Psoas muscle (tissue), 8 donors: ENCODE results near the gene ENSA. TPM values are rescaled to one million over a fixed set of nuclear protein-coding genes. Genes with fewer than 3 reads are reported as not detected.
"Not testable (repeated sequence)": the region's sequence is repeated elsewhere in the genome, so short reads cannot be mapped to it uniquely, and the experiment has no call there.

Experiments
- ATAC-seq, 4 donors: fragments of 200-7000 bp; cut with Tn5 transposase; one replicate each; pipeline ENCODE4 v1.9.1; 2020; ENCODE audit warnings: moderate library complexity in 3 of 4, mild to moderate bottlenecking in 2 of 4
- DNase-seq, 2 donors: peaks; one replicate each; pipeline ENCODE4 v3.0.0-alpha.2; 2020
- H3K27ac ChIP-seq: fragments of 200-600 bp; one replicate; pipeline ENCODE4 v1.8.0; 2022
- H3K27me3 ChIP-seq, 3 donors: fragments of 200-600 bp in 1 of 3; one replicate each; pipeline versions ENCODE4 v1.6.1 to v1.8.0; 2013 to 2022; ENCODE audit warnings: low read length in 2 of 3, mild to moderate bottlenecking in 2 of 3, moderate library complexity in 1 of 3; ENCODE audit not compliant: insufficient read depth in 3 of 3
- H3K36me3 ChIP-seq, 2 donors: fragments of 200-600 bp in 1 of 2; one replicate each; pipeline versions ENCODE4 v1.6.1 to v1.8.0; 2013 to 2022; ENCODE audit warnings: low read depth in 1 of 2, mild to moderate bottlenecking in 1 of 2, moderate library complexity in 1 of 2; ENCODE audit not compliant: insufficient read depth in 1 of 2
- H3K4me1 ChIP-seq: fragments of 200-600 bp; one replicate; pipeline ENCODE4 v1.8.0; 2022
- H3K4me3 ChIP-seq: fragments of 200-600 bp; one replicate; pipeline ENCODE4 v1.8.0; 2022; ENCODE audit warnings: mild to moderate bottlenecking
- H3K9me3 ChIP-seq: fragments of 200-600 bp; one replicate; pipeline ENCODE4 v1.8.0; 2022
- CTCF ChIP-seq: fragments of 200-600 bp; IDR thresholded peaks from one replicate; pipeline ENCODE4 v1.8.0; 2022; ENCODE audit warnings: antibody characterized with exemption
- WGBS, 3 donors: extraction: QIAGEN DNeasy Blood & Tissue Kit; methylation state at CpG; one replicate each; pipeline versions ENCODE4 v1.1.6 to v1.1.7; 2013; 5-methylcytosine and 5-hydroxymethylcytosine counted together
- intact Hi-C, 2 donors: fragments of 100-400 bp; cut with DNase I; formaldehyde crosslinking; loops; one replicate each; pipeline versions ENCODE4 v1.11.0 to v1.14.2; 2022
- polyA plus RNA-seq, 3 donors: library from polyadenylated mRNA; stranded (reverse); fragments of 200-250 nt; gene quantifications; one replicate each; pipeline ENCODE4 v1.2.3, GENCODE V29; 2013
- total RNA-seq, 4 donors: library from RNA; stranded (reverse); fragmentation: NEBNext Ultra II Directional in 2 of 4; extraction: Animal tissue kit (Norgen Biotek cat#: 25700) in 2 of 4; gene quantifications; one replicate each; pipeline versions ENCODE4 v1.2.1 to v1.2.4, GENCODE V29; 2021 to 2023
- donor health status: healthy with polysubstance abuse.
- donor health status: DM: no; HTN: no; CAD: no; lungs with moderate emphysema.
- donor health status: Bipolar disorder and iron deficiency.
- donor health status: healthy.
- donor health status: DM: yes; HTN: yes; CAD: no.
- donor health status: DM: no; HTN: no; CAD: no.
- donor health status: DM: no; HTN: no; CAD: no.
- donor health status: DM: yes; HTN: yes; CAD: no.

The ENSA gene
- total and polyA plus RNA-seq, 7 donors: 76.7 to 199 (median 160) TPM

- TF ChIP-seq CTCF: no peak
- H3K27ac ChIP-seq: peak overlapping the region; percentile 100
- no peaks in the 10 kb centered on the region for H3K9me3 ChIP-seq
- WGBS, 3 donors: 23 to 43% (median 32%) methylated on average over 6 of the region's 6 CpGs
- DNase-seq (no peak), ATAC-seq (no peak)
- peak overlapping the region; percentile 92 for H3K4me3 ChIP-seq
- H3K27me3 ChIP-seq: no peaks in the 10 kb centered on the region
- intact Hi-C loops: loop anchor here (5.0 kb wide), 1 partner anchor 48 kb away; no protein-coding TSS in a partner anchor
- H3K4me1 ChIP-seq: peaks cover 43% of the 10 kb centered on the region
- H3K36me3 ChIP-seq: peaks cover 18 to 73% of the 10 kb centered on the region in 2 donors
Measured at GRCh38 chr1:150574260-150575071, 54.9 kb downstream of the ENSA start.

- peaks cover 51% of the 10 kb centered on the region for H3K4me1 ChIP-seq
- H3K27me3 ChIP-seq, intact Hi-C loops, H3K9me3 ChIP-seq, ATAC-seq: not testable (repeated sequence)
- DNase-seq: peak in 1 of 2 donors; percentile 46
- peak overlapping the region; percentile 100 for H3K27ac ChIP-seq
- WGBS, 3 donors: 47 to 76% (median 51%) methylated on average over 13 of the region's 13 CpGs
- peak overlapping the region; percentile 92 for H3K4me3 ChIP-seq
- H3K36me3 ChIP-seq: peaks cover 18 to 73% of the 10 kb centered on the region in 2 donors
Measured at GRCh38 chr1:150573648-150574071, 55.8 kb downstream of the ENSA start.

- H3K4me1 ChIP-seq: peaks cover 56% of the 10 kb centered on the region
- WGBS, 3 donors: 25 to 63% (median 32%) methylated on average over 4 of the region's 4 CpGs
- H3K27me3 ChIP-seq: no peaks in the 10 kb centered on the region
- TF ChIP-seq CTCF: no peak
- intact Hi-C loops: no loop called here
- no peaks in the 10 kb centered on the region for H3K9me3 ChIP-seq
- peaks cover 18 to 70% of the 10 kb centered on the region in 2 donors for H3K36me3 ChIP-seq
- ATAC-seq (no peak), DNase-seq (no peak)
- peak overlapping the region; percentile 100 for H3K27ac ChIP-seq
- peak overlapping the region; percentile 92 for H3K4me3 ChIP-seq
Measured at GRCh38 chr1:150572918-150573647, 56.3 kb downstream of the ENSA start.

Other genes starting within 250 kb of the ENSA start
- gene TARS2, start 142.2 kb downstream of the ENSA start, total RNA-seq: 10 to 100 TPM; 20.8 to 44.5 (median 32.9) TPM
- 10 to 100 TPM in 2 of 3 donors, 1 to 10 TPM in 1; 9.6 to 24.0 (median 13.5) TPM for gene TARS2, start 142.2 kb downstream of the ENSA start, polyA plus RNA-seq
- gene ECM1, start 121.5 kb downstream of the ENSA start, total RNA-seq: 1 to 10 TPM; 2.9 to 4.6 (median 4.1) TPM
- gene ECM1, start 121.5 kb downstream of the ENSA start, polyA plus RNA-seq: 1 to 10 TPM; 1.8 to 8.5 (median 2.7) TPM
- not detected for gene FALEC, start 113.9 kb downstream of the ENSA start, total RNA-seq
- 1 to 10 TPM in 1 of 3 donors, under 1 TPM in 2; 0.38 to 1.2 (median 0.39) TPM for gene FALEC, start 113.9 kb downstream of the ENSA start, polyA plus RNA-seq
- 100 to 1,000 TPM in 1 of 4 donors, 10 to 100 TPM in 3; 17.1 to 109 (median 31.6) TPM for gene ADAMTSL4, start 80.2 kb downstream of the ENSA start, total RNA-seq
- gene ADAMTSL4, start 80.2 kb downstream of the ENSA start, polyA plus RNA-seq: 10 to 100 TPM in 2 of 3 donors, 1 to 10 TPM in 1; 7.4 to 32.6 (median 20.4) TPM
- 100 to 1,000 TPM; 101 to 192 (median 129) TPM for gene MCL1, start 50.0 kb downstream of the ENSA start, total RNA-seq
- gene MCL1, start 50.0 kb downstream of the ENSA start, polyA plus RNA-seq: 100 to 1,000 TPM in 2 of 3 donors, 10 to 100 TPM in 1; 97.2 to 179 (median 108) TPM
- gene GOLPH3L, start 67.5 kb upstream of the ENSA start, total RNA-seq: 10 to 100 TPM; 12.0 to 22.4 (median 13.6) TPM
- 10 to 100 TPM in 2 of 3 donors, 1 to 10 TPM in 1; 6.6 to 27.5 (median 11.5) TPM for gene GOLPH3L, start 67.5 kb upstream of the ENSA start, polyA plus RNA-seq
- gene HORMAD1, start 91.3 kb upstream of the ENSA start, total RNA-seq: under 1 TPM in 1 of 4 donors, not detected in 3; 0.48 TPM
- gene HORMAD1, start 91.3 kb upstream of the ENSA start, polyA plus RNA-seq: not detected
- gene CTSS, start 136.2 kb upstream of the ENSA start, total RNA-seq: 10 to 100 TPM in 3 of 4 donors, 1 to 10 TPM in 1; 9.7 to 14.5 (median 11.4) TPM
- 1 to 10 TPM; 2.4 to 4.1 (median 2.5) TPM for gene CTSS, start 136.2 kb upstream of the ENSA start, polyA plus RNA-seq
- gene CTSK, start 178.6 kb upstream of the ENSA start, total RNA-seq: 10 to 100 TPM in 1 of 4 donors, 1 to 10 TPM in 3; 2.8 to 16.9 (median 5.7) TPM
- 1 to 10 TPM; 2.9 to 4.5 (median 3.4) TPM for gene CTSK, start 178.6 kb upstream of the ENSA start, polyA plus RNA-seq
- 10 to 100 TPM; 38.0 to 38.9 (median 38.5) TPM for gene ARNT, start 247.0 kb upstream of the ENSA start, total RNA-seq
- gene ARNT, start 247.0 kb upstream of the ENSA start, polyA plus RNA-seq: 10 to 100 TPM; 11.5 to 29.4 (median 13.6) TPM